SK-N-MC (cell line): ENCODE results near the gene SAMD11.

Experiments used
- EZH2 ChIP-seq: fragments of 200-600 bp; sonication (generic); IDR thresholded peaks from one replicate; pipeline ENCODE4 v1.6.1; 2017; ENCODE audit warnings: antibody characterized with exemption
- FOXP2 ChIP-seq: optimal IDR thresholded peaks from 2 replicates; pipeline ENCODE3; 2011; ENCODE audit warnings: mild to moderate bottlenecking, moderate library complexity; ENCODE audit not compliant: insufficient read depth; ENCODE audit errors: extremely low read length, control extremely low read depth
- POLR2AphosphoS5 ChIP-seq: IDR thresholded peaks from 2 replicates; pipeline ENCODE4 v1.6.1; 2012; ENCODE audit warnings: mild to moderate bottlenecking, low read depth, low read length, borderline replicate concordance

- TF ChIP-seq EZH2: no peak
- TF ChIP-seq FOXP2: no peak
- no peak for TF ChIP-seq POLR2AphosphoS5
These were observed 27.2 kb downstream of the SAMD11 start for GRCh38 chr1:950881-951280.
